ENCODE results near the gene CHADL. TPM values are rescaled to one million over a fixed set of nuclear protein-coding genes. Genes with fewer than 3 reads are reported as not detected.

The CHADL gene
- total RNA-seq, 1 experiment from 2014 or later, result not detected

- no peak for DNase-seq (ENCODE audit: low spot score)
These were observed 9.4 kb downstream of the CHADL start for GRCh38 chr22:41231369-41231768.

- no peak for DNase-seq (ENCODE audit: low spot score)
These were observed 10.3 kb downstream of the CHADL start for GRCh38 chr22:41230401-41230785.

GRCh38 chr22:41229730-41230400, 10.9 kb downstream of the CHADL start:
- DNase-seq (ENCODE audit: low spot score), result no peak

GRCh38 chr22:41229215-41229614, 11.5 kb downstream of the CHADL start:
- no peak for DNase-seq (ENCODE audit: low spot score)

- no peak for DNase-seq (ENCODE audit: low spot score)
These were observed 13.7 kb downstream of the CHADL start for GRCh38 chr22:41226723-41227655.

- DNase-seq (ENCODE audit: low spot score), result no peak
These were observed 17.2 kb downstream of the CHADL start for GRCh38 chr22:41223535-41223934.

GRCh38 chr22:41222846-41223507, 17.8 kb downstream of the CHADL start:
- DNase-seq (ENCODE audit: low spot score), result no peak

- no peak for DNase-seq (ENCODE audit: low spot score)
These were observed 23.1 kb downstream of the CHADL start for GRCh38 chr22:41217553-41218157.

- DNase-seq (ENCODE audit: low spot score), result no peak
These were observed 23.7 kb downstream of the CHADL start for GRCh38 chr22:41216984-41217383.

- DNase-seq (ENCODE audit: low spot score), result no peak
These were observed 24.8 kb downstream of the CHADL start for GRCh38 chr22:41215926-41216325.

- no peak for DNase-seq (ENCODE audit: low spot score)
These were observed 25.3 kb downstream of the CHADL start for GRCh38 chr22:41215409-41215808.

- DNase-seq (ENCODE audit: low spot score), result no peak
These were observed 34.0 kb downstream of the CHADL start for GRCh38 chr22:41206719-41207118.

GRCh38 chr22:41204992-41205900, 35.5 kb downstream of the CHADL start, which contains the start of gene L3MBTL2:
L3MBTL2 (plus strand) TSS chr22:41205312; CDS start chr22:41205363, 51 bp downstream.
- DNase-seq (ENCODE audit: low spot score), result peak; percentile 92

GRCh38 chr22:41204066-41204465, 36.7 kb downstream of the CHADL start:
- DNase-seq (ENCODE audit: low spot score), result no peak

GRCh38 chr22:41203118-41203517, 37.6 kb downstream of the CHADL start:
- DNase-seq (ENCODE audit: low spot score), result no peak

- DNase-seq (ENCODE audit: low spot score), result peak; percentile 56
These were observed 39.6 kb downstream of the CHADL start for GRCh38 chr22:41201141-41201540.

- DNase-seq (ENCODE audit: low spot score), result peak; percentile 8
These were observed 42.6 kb downstream of the CHADL start for GRCh38 chr22:41198027-41198580.

GRCh38 chr22:41197038-41197972, 43.4 kb downstream of the CHADL start:
- DNase-seq (ENCODE audit: low spot score), result peak; percentile 55

GRCh38 chr22:41193829-41194228, 46.9 kb downstream of the CHADL start:
- no peak for DNase-seq (ENCODE audit: low spot score)

Measured in HT-29 (cell line).